Activated CD4-positive, alpha-beta T cell treated with anti-CD3 and anti-CD28 coated beads, Interleukin-10, Interleukin-2, amounts not matched to agents 100 ng/mL and 50 ng/mL, durations not matched to agents 16 hours and 8 hours (primary cell): ENCODE data around the gene IL27RA.

ENCODE experiments used
- DNase-seq: peaks from one replicate; pipeline ENCODE4 v3.0.0-alpha.2; 2020

The IL27RA gene

DNA sequence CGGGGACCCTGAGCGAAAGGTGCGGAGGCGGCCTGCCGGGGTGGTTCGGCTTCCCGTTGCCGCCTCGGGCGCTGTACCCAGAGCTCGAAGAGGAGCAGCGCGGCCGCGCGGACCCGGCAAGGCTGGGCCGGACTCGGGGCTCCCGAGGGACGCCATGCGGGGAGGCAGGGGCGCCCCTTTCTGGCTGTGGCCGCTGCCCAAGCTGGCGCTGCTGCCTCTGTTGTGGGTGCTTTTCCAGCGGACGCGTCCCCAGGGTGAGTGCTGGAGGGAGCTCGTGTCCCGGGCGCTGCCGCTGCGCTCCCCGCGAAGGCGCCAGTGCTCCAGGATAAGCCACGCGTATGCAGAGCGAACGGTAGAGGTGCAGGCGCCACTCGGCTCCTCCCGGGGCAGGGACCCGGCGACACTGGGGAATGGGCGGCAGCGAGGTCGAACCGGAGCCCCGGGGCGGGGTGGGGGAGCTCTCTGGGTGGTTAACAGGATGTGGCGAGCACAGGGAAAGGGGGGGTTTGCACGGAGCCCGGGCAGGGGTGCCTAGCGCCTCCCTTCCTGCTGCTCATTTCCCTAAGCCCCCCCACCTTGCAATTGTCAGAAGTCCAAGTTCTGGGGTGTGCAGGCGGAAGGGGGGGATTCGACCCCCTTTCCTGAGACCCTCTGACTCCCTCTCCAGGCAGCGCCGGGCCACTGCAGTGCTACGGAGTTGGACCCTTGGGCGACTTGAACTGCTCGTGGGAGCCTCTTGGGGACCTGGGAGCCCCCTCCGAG lies at the start of gene IL27RA:
IL27RA (plus strand) TSS at position 44 of the 762 bp plus-strand sequence; CDS start at position 155, 111 bp downstream.
- peak; percentile 78 for DNase-seq

- no peak for DNase-seq
Observed at GRCh38 chr19:13981988-13982501, 49.5 kb upstream of the IL27RA start.

DNA sequence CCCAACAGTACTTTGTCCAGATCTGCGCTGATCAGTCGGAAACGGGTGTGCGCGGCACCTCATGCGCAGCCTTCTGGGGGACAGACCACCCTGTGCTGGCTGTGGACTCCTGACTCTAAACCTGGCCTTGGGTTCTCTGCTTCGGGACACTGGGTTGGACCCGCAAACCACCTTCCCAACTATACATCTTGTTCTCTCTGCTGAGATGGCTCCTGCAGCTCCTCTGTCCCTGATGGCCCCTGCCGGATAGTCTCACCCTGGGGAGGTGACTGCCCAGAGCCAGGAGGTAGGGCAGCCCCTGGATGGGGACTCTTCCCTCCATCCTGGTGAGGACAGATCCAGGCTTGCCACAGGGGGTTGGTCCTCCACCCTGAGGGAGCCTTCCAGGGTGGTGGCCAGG lies 48.8 kb upstream of the IL27RA start:
- DNase-seq: no peak

DNA sequence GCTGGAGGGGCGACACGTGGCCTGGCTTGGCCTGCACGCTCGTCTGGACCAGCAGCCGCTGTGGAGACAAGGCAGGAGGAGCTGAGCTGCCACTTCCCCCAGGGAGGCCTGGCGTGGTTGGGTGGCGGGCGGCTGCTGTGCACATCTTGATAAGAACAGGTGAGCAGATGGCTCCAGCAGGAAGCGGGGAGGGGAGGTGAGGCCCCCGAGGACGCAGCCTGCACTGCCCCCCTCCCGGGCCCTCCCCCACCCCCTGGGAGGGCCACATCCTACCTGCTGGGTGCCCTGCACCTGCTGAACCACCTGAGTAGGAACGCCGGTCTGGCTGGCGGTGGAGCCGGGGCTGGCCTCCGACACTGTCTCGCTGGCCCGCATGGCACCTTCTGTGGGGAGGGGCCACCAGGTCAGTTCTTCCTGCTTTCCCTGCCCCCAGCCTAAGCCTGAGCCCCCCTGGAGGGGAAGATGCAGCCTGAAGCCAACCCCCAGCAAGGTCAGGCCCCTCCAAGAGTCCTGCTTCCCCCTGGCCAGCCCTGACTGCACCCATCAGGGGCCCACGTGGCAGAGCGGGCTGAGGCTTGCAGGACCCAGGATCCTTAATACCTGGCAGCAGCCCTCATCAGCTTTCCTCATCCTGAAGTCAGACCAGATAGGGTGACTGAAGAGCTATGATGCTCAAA lies 48.2 kb upstream of the IL27RA start:
- DNase-seq: no peak

DNA sequence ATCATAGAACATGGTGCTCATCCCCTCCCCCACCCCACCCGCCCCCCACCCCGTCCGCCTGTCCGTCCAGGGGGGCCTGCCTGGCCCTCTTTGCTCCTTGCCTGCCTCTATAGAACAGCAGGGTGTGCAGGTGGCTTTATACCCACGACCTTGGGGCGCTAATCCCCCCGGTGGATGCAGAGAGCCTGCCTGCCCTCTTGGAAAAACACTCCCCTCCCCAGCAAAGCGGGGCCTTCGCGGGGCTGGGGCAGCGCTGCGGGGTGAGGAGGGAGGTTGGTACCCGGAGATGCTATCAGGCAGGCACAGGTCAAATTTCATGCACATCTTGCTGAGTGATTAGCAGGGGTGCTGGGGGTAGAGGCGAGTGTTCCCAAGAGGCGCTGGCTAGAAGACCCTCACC lies 47.4 kb upstream of the IL27RA start:
- no peak for DNase-seq

DNA sequence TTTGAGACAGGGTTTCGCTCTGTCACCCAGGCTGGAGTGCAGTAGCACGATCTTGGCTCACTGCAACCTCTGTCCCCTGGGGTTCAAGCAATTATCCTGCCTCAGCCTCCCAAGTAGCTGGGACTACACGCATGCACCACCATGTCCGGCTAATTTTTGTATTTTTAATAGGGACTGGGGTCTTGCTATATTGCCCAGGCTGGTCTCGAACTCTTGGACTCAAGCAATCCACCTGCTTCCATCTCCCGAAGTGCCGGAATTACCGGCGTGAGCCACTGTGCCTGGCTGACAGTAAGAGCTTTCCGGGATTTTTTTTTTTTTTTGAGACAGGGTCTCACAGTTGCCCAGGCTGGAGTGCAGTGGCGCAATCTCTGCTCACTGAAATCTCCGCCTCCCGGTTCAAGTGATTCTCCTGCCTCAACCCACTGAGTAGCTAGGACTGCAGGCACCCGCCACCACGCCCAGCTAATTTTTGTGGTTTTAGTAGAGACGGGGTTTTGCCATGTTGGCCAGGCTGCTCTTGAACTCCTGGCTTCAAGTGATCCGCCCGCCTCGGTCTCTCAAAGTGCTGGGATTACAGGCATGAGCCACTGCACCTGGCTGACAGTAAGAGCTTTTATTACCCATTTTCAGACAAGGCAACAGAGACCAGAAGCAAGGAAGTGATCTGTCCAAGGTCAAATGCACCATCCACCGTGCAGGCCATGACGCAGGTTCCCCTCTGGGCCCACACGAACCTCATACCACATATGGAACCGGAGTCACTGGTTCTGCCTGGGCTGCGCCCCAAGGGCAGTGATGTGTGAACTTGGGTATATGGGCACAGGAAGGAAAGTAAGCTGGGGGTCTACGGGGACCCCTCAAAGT lies 46.5 kb upstream of the IL27RA start:
- no peak for DNase-seq

DNA sequence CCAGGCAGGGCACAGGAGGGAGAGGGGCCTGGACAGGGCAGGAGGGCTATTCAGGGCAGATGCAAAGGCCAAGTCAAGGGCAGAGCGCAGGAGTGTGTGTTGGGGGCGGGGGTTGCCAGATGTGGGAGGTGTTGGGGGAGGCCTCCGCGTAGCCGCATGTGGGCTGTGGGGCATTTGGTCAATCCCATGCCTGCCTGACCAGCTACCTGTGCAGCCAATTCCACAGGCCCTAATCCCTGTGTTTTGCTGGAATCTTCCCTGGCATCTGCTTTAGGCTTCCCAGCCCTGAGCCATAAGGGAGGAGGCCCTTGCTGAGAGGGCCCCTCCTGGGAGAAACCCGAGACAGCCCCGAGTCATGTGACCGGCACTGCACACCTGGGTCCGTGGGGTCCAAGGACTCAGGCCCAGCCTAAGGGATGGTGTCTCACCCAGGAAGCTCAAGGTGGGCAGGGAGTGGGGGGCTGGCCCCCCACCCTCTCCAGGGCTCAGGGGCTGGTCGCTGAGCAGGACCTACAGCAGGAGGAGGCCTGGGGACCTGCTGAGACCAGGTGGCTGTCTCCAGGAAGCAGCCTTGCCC lies 45.7 kb upstream of the IL27RA start:
- no peak for DNase-seq

- DNase-seq: peak; percentile 99
Observed at GRCh38 chr19:13986348-13986904, 45.1 kb upstream of the IL27RA start.

DNA sequence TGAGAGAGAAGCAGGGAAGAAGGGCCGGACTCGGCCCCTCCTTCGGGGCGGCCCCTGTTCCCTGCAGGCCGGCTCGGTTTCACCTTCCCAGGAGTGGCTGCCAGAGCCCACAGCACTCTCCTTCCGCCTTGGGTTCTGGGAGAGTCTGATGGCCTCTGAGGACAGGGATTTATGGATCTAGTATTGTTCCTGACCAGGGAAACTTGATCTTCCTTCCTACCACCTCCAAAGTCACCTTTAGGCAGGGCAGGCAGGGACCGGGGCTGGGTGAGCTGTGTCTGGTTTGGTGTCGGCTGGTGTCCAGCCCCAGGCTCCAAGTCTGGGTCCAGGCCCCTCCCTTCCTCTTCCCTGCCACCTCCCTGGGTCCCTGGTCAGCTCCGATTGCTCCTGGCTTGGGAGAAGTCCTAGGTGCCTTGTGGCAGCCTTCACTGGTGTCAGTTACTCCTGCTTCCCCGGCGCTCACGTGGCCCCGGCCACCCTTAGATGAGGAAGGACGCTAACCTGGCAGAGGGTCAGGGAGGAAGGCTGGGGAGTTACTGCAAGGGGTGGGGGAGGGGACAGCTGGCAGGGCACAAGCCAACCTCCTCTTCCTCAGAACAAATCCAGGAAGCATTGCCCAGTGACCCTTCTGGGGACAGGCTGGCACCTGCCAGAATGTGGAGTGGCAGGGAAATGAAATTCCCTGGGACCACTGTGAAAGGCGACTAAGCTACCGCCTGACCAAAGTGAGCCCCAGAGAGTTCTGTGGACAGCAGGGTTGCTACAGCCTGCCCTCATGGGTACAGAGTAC lies 44.3 kb upstream of the IL27RA start:
- no peak for DNase-seq

GRCh38 chr19:13989487-13989886 lies 42.1 kb upstream of the IL27RA start:
- DNase-seq: no peak

GRCh38 chr19:13990085-13990484 lies 41.5 kb upstream of the IL27RA start:
- DNase-seq: no peak

DNA sequence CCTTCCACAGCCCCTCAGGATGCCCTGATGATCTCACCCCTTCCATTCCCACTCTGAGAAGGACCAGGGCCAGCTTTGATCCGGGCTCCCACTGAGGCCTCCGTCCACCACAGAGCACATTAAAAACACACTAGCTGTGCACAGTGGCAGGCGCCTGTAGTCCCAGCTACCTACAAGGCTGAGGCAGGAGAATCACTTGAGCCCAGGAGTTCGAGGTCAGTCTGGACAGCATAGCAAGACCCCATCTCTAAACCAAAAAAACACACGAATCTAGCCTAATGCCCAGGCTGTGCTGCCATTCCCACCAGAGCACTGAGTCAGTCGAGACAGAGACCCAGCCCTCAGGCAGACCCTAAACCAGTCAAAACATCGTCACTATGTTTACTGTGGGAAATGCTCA lies 39.5 kb upstream of the IL27RA start:
- DNase-seq: no peak

DNA sequence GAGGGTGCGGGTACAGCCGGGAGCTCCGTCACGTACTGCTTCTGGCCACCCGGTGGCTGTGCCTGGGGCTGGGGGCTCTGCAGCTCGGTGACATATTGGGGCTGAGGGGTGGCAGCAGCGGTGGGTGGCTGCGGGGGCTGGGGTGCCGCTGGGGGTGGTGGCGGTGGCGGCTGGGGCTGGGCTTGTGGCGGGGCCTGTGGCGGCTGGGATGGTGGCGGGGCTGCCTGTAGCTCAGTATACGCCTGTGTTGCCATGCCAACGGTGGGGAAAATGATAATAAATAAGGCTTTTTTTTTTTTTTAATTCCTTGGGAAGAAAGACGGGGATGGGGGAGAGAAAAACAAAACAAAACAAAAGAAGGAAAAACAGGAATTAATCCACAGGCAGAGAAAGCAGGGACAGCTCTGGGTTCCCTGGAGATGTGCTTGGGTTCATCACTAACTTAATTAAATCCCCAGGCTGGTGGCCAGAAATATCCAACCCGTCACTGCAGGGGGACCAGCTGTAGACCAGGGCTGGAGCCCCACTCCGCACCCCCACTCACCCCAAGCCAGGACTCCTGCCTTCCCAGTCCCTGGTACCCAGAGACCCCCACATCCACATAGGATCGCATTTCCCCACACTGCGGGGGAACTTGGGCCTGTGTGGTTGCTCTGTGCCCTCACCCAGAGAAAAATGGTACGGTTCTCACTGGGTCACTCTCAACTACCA lies 37.8 kb upstream of the IL27RA start:
- no peak for DNase-seq

GRCh38 chr19:13995017-13995728 lies 36.4 kb upstream of the IL27RA start:
- DNase-seq: no peak

- DNase-seq: no peak
Observed at GRCh38 chr19:13995878-13996765, 35.4 kb upstream of the IL27RA start.

DNA sequence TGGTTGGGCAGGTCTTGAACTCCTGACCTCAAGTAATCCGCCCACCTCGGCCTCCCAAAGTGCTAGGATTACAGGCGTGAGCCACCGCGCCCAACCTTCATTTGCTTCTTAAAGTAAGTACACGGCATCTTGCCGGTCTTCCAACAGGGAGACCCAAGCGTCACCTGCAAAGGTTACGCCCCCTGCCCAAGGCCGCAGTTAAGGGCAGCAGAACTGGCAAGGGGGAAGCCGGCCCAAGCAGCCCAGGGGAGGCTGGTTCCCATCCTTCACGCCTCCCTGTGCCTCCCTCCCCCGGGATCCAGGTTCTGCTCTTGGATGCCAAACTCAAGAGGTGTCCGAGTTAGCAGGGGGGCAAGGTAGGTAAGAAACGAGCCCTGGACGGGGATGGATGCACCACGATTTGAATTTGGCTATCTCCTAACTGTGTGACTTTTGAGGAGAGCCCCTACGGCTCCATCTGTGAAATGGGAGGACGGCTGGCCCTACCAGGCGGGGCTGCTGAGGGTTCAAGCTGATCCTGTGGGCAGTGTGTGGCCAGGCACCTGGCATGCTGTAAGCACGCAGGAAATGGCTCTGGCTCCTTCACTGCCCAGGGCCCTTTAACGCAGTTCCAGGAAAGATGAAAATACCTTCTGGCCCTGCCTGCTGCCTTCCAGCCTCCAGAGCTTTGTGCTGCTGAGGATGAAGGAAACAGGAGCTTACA lies 34.5 kb upstream of the IL27RA start:
- DNase-seq: no peak

DNA sequence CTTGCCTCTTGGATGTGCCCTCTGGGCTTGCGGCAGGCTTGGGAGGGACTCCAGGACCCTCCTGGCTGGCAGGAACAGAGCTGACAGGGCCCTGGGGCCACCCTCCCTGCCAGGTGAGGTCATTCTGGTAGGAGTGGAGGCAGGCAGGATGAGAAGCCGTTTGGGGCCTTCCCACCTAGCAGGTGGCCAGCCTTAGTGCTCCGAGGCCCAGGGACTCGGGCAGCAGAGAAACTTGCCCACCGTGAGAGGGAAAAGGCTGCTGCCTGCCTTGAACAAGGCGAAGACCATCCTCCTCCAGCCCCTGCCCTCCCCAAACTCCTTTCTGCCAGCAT lies 34.0 kb upstream of the IL27RA start:
- DNase-seq: no peak

DNA sequence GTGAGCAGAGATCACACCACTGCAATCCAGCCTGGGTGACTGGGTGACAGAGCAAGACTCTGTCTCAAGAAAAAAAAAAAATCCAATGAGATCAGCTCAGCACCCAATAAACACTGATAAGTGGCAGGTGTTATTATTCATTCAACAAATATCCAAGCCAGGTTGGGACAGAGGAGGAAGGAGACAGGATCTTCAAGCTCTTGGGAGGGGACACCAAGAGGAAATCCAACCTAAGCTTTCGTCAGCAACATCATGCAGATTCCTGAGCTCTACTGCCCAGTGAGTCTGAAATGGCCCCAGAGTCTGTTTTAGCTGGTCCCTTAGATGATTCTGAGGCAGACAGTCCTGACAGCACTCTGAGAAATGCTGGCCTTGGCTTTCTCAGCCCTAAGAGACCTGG lies 33.1 kb upstream of the IL27RA start:
- no peak for DNase-seq

GRCh38 chr19:13999085-13999484 lies 32.5 kb upstream of the IL27RA start:
- no peak for DNase-seq
